ENCODE measurements around the gene C1QTNF6.

DNA sequence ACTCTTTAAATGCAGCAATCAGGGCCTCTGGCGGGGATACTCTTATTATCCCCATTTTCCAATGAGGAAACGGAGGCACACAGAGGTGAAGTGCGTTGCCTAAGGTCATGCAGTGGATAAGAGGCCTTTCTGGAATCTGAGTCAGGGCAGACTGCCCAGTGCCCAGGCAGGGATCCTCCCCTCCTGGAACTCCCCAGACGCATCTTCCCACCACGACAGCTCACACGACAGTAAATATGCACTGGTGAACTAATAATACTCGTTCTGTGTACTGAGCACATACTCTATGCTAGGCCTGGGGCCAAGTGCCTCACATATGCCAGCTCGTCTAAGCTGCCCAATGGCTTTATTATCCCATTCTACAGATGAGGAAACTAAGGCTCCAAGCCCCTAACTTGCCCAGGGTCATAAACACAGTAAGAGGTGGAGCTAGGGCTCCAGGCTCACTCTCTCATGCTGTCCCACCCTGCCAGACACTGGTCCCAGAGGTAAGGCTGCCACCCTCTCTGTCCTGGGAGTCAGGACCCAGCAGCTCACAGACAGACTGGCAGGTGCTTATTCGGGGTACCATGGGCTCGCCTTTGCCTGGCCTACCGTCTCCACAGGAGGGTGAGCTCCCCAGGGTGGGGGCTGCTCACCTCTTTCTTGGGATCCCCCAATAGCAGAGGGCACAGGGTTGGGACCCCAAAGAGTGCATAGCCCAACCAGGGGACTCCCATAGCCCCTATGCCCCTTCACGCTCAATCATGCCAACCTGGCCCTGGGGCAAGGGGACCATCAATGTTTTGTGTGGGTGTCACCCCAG is 40.7 kb downstream of the C1QTNF6 start:
- TF ChIP-seq EZH2 (IDR thresholded peaks at IDR 0.05; ENCODE audit: borderline replicate concordance) (no peak), CTCF (IDR thresholded peaks at IDR 0.05; ENCODE audit: poor library complexity) (no peak)

Measured in hepatocyte (in vitro differentiated cells).